K562 (cell line): ENCODE data around the gene PIAS3. TPM values are rescaled to one million over a fixed set of nuclear protein-coding genes. Genes with fewer than 3 reads are reported as not detected.
A peak's percentile ranks its signal among the peaks of the same experiment; 100 is the strongest.

Experiments used
- ERF ChIP-seq: fragments of 450-650 bp; formaldehyde crosslinking; IDR thresholded peaks from 2 replicates; pipeline ENCODE4 v1.4.0; 2020; ENCODE audit warnings: mild to moderate bottlenecking, mixed read lengths
- FOXK1 ChIP-seq: sonication (generic); formaldehyde crosslinking; IDR thresholded peaks from 2 replicates; pipeline ENCODE4 v1.8.0; 2022; ENCODE audit warnings: missing genetic modification reagents, mild to moderate bottlenecking, borderline replicate concordance
- GABPB2 ChIP-seq: fragments of 250-450 bp; sonication (Bioruptor Pico); conservative IDR thresholded peaks from 2 replicates; pipeline ENCODE4 v1.5.1; 2021; ENCODE audit warnings: mild to moderate bottlenecking
- HMGN3 ChIP-seq: IDR thresholded peaks from 2 replicates; pipeline ENCODE4 v1.6.1; 2011; ENCODE audit warnings: borderline replicate concordance, low read depth, mild to moderate bottlenecking, mixed read lengths, low read length; ENCODE audit not compliant: insufficient read length; ENCODE audit errors: extremely low read depth
- HSF4 ChIP-seq: fragments of 250-450 bp; sonication (Bioruptor Pico); IDR thresholded peaks from 2 replicates; pipeline ENCODE4 v2.1.2; 2022; ENCODE audit warnings: mild to moderate bottlenecking, moderate library complexity, borderline replicate concordance
- MBD2 ChIP-seq: sonication (generic); IDR thresholded peaks from 2 replicates; pipeline ENCODE4 v1.6.1; 2016; ENCODE audit warnings: low read depth, borderline replicate concordance
- NFRKB ChIP-seq: fragments of 450-650 bp; IDR thresholded peaks from 2 replicates; pipeline ENCODE4 v1.6.1; 2016; ENCODE audit warnings: low read depth
- NONO ChIP-seq, 2 experiments: fragments of 200-400 bp in 1 of 2; fragments of 450-650 bp in 1 of 2; formaldehyde crosslinking in 1 of 2; IDR thresholded peaks; 2 replicates each; pipeline ENCODE4 v1.6.1; 2017; ENCODE audit warnings: low read depth in 2 of 2, mild to moderate bottlenecking in 2 of 2, moderate library complexity in 2 of 2, low read length in 1 of 2
- PML ChIP-seq: IDR thresholded peaks from 2 replicates; pipeline ENCODE4 v1.6.1; 2012; ENCODE audit warnings: low read length, inconsistent platforms
- POLR2AphosphoS5 ChIP-seq: IDR thresholded peaks from 2 replicates; pipeline ENCODE4 v1.6.1; 2011; ENCODE audit warnings: mild to moderate bottlenecking, low read depth, low read length, moderate library complexity; ENCODE audit not compliant: control insufficient read depth, insufficient read depth
- PYGO2 ChIP-seq: fragments of 450-650 bp; IDR thresholded peaks from 2 replicates; pipeline ENCODE4 v1.6.1; 2016; ENCODE audit warnings: mild to moderate bottlenecking, missing genetic modification characterization, moderate library complexity, missing compliant biosample characterization
- RBM25 ChIP-seq: fragments of 200-400 bp; formaldehyde crosslinking; IDR thresholded peaks from 2 replicates; pipeline ENCODE4 v1.6.1; 2018; ENCODE audit warnings: low read length, low read depth, moderate library complexity; ENCODE audit not compliant: severe bottlenecking
- SMARCA4 ChIP-seq: fragments of 450-650 bp; IDR thresholded peaks from 2 replicates; pipeline ENCODE4 v1.6.1; 2016
- SNAPC5 ChIP-seq: fragments of 250-450 bp; sonication (Bioruptor Pico); IDR thresholded peaks from 2 replicates; pipeline ENCODE4 v1.8.0; 2021; ENCODE audit warnings: moderate library complexity, mild to moderate bottlenecking, inconsistent platforms
- SOX6 ChIP-seq: fragments of 450-650 bp; IDR thresholded peaks from 2 replicates; pipeline ENCODE4 v1.6.1; 2014; ENCODE audit warnings: mild to moderate bottlenecking
- TRIM28 ChIP-seq: fragments of 450-650 bp; IDR thresholded peaks from 2 replicates; pipeline ENCODE4 v1.6.1; 2017
- USF2 ChIP-seq: sonication (generic); formaldehyde crosslinking; IDR thresholded peaks from 2 replicates; pipeline ENCODE4 v1.5.0; 2020; ENCODE audit warnings: missing genetic modification reagents
- ZFP91 ChIP-seq: sonication (generic); formaldehyde crosslinking; IDR thresholded peaks from 2 replicates; pipeline ENCODE4 v1.8.0; 2022; ENCODE audit warnings: mild to moderate bottlenecking, missing genetic modification reagents
- ZNF347 ChIP-seq: fragments of 450-650 bp; formaldehyde crosslinking; IDR thresholded peaks from 2 replicates; pipeline ENCODE4 v1.4.0; 2020; ENCODE audit warnings: low read depth, mild to moderate bottlenecking, moderate library complexity
- ZNF445 ChIP-seq: fragments of 250-450 bp; sonication (Bioruptor Pico); IDR thresholded peaks from 2 replicates; pipeline ENCODE4 v1.4.0; 2020; ENCODE audit warnings: low read depth, mild to moderate bottlenecking, moderate library complexity
- polyA plus RNA-seq, 8 experiments: library from polyadenylated mRNA; depleted of rRNA in 4 of 8; stranded (reverse) in 5 of 8; unstranded in 3 of 8; fragments of >200 nt; fragmentation: Nextera tagmentation in 2 of 8; fragmentation: Illumina TruSeq in 1 of 8; extraction: Ambion mirVana in 2 of 8; extraction: Trizol in 1 of 8; gene quantifications; 2 replicates each; pipeline versions ENCODE4 v1.2.1 to v1.2.3, GENCODE V29; 2011 to 2014; ENCODE audit warnings: inconsistent platforms in 1 of 8, missing spikeins in 1 of 8
- total RNA-seq, 7 experiments: library from RNA; depleted of rRNA in 6 of 7; stranded (reverse); fragments of >200 nt in 6 of 7; fragmentation: Illumina TruSeq in 2 of 7; extraction: Trizol in 2 of 7; gene quantifications; 2 replicates each; pipeline versions ENCODE4 v1.2.1 to v1.2.3, GENCODE V29; 2011 to 2021; ENCODE audit warnings: low replicate concordance in 1 of 7
- TF ChIP-seq, protein P1 (sequence below): sonication (generic); formaldehyde crosslinking; IDR thresholded peaks from 2 replicates; pipeline ENCODE4 v1.8.1; 2022; ENCODE audit warnings: missing genetic modification reagents
- TF ChIP-seq, protein P2 (sequence below): sonication (generic); IDR thresholded peaks from 2 replicates; pipeline ENCODE4 v1.6.1; 2016
- TF ChIP-seq, protein P3 (sequence below): sonication (generic); formaldehyde crosslinking; IDR thresholded peaks from 2 replicates; pipeline ENCODE4 v1.8.1; 2023; ENCODE audit warnings: mild to moderate bottlenecking, missing genetic modification reagents, moderate library complexity

Gene PIAS3
- total and polyA plus RNA-seq, 9 of the 15 experiments (the other 6 are each of a cell fraction or from before 2014, with no cell fraction given), result 1.1 to 25.6 (median 7.9) TPM

- TF ChIP-seq, protein P1, sequence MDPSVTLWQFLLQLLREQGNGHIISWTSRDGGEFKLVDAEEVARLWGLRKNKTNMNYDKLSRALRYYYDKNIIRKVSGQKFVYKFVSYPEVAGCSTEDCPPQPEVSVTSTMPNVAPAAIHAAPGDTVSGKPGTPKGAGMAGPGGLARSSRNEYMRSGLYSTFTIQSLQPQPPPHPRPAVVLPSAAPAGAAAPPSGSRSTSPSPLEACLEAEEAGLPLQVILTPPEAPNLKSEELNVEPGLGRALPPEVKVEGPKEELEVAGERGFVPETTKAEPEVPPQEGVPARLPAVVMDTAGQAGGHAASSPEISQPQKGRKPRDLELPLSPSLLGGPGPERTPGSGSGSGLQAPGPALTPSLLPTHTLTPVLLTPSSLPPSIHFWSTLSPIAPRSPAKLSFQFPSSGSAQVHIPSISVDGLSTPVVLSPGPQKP, result no peak
- no peak for TF ChIP-seq USF2 (CRISPR knock-in tag)
- no peak for TF ChIP-seq ERF
- TF ChIP-seq RBM25, result no peak
- no peak for TF ChIP-seq FOXK1 (CRISPR knock-in tag)
- no peak for TF ChIP-seq GABPB2 (CRISPR knock-in tag)
- TF ChIP-seq MBD2, result no peak
- TF ChIP-seq ZNF445 (CRISPR knock-in tag), result no peak
- TF ChIP-seq, protein P2, sequence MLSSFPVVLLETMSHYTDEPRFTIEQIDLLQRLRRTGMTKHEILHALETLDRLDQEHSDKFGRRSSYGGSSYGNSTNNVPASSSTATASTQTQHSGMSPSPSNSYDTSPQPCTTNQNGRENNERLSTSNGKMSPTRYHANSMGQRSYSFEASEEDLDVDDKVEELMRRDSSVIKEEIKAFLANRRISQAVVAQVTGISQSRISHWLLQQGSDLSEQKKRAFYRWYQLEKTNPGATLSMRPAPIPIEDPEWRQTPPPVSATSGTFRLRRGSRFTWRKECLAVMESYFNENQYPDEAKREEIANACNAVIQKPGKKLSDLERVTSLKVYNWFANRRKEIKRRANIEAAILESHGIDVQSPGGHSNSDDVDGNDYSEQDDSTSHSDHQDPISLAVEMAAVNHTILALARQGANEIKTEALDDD, result no peak
- no peak for TF ChIP-seq PML
- no peak for TF ChIP-seq SNAPC5 (CRISPR knock-in tag)
- no peak for TF ChIP-seq PYGO2 (tag)
- no peak for TF ChIP-seq ZFP91
- no peak for TF ChIP-seq HSF4 (CRISPR knock-in tag)
- no peak for TF ChIP-seq ZNF347 (CRISPR knock-in tag)
- TF ChIP-seq POLR2AphosphoS5, result no peak
- TF ChIP-seq SMARCA4, result no peak
- TF ChIP-seq NONO (IDR thresholded peaks at IDR 0.05; ENCODE audit: low read depth in 2 of 2, low read length in 1 of 2), result no peak
- peak; percentile 86 for TF ChIP-seq HMGN3
- 0 out of 2 replicates have a peak, but pooled peaks have one; percentile 13 for TF ChIP-seq SOX6
- no peak for TF ChIP-seq TRIM28
- TF ChIP-seq NFRKB, result 0 out of 2 replicates have a peak, but pooled peaks have one; percentile 19
- TF ChIP-seq, protein P3, sequence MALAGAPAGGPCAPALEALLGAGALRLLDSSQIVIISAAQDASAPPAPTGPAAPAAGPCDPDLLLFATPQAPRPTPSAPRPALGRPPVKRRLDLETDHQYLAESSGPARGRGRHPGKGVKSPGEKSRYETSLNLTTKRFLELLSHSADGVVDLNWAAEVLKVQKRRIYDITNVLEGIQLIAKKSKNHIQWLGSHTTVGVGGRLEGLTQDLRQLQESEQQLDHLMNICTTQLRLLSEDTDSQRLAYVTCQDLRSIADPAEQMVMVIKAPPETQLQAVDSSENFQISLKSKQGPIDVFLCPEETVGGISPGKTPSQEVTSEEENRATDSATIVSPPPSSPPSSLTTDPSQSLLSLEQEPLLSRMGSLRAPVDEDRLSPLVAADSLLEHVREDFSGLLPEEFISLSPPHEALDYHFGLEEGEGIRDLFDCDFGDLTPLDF (CRISPR knock-in tag), result 0 out of 2 replicates have a peak, but pooled peaks have one; percentile 39
These were observed 676 bp upstream of the PIAS3 start (continued) for GRCh38 chr1:145859491-145860023.
